MV-4-11 (cell line): Measurements from ENCODE around the gene SASS6.

Source experiments
- DNase-seq: peaks from one replicate; lab custom pipeline; 2025; lab: John Stamatoyannopoulos, UW

The SASS6 gene, protein sequence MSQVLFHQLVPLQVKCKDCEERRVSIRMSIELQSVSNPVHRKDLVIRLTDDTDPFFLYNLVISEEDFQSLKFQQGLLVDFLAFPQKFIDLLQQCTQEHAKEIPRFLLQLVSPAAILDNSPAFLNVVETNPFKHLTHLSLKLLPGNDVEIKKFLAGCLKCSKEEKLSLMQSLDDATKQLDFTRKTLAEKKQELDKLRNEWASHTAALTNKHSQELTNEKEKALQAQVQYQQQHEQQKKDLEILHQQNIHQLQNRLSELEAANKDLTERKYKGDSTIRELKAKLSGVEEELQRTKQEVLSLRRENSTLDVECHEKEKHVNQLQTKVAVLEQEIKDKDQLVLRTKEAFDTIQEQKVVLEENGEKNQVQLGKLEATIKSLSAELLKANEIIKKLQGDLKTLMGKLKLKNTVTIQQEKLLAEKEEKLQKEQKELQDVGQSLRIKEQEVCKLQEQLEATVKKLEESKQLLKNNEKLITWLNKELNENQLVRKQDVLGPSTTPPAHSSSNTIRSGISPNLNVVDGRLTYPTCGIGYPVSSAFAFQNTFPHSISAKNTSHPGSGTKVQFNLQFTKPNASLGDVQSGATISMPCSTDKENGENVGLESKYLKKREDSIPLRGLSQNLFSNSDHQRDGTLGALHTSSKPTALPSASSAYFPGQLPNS

GRCh38 chr1:100132566-100133477, at the start of gene SASS6, which contains the start of gene TRMT13:
Gene SASS6 (minus strand): TSS chr1:100132930. CDS start chr1:100132814, 116 bp downstream.
Gene TRMT13 (plus strand): TSS chr1:100133163. CDS start chr1:100133169, 6 bp downstream.
- DNase-seq = peak; percentile 98

- no peak for DNase-seq
These were observed 45.4 kb upstream of the SASS6 start, which contains the start of gene LRRC39 for GRCh38 chr1:100178091-100178490. Gene LRRC39 (minus strand): TSS chr1:100178256. CDS start chr1:100168516, 9,740 bp downstream.

GRCh38 chr1:100177295-100178041, 44.7 kb upstream of the SASS6 start:
- DNase-seq = no peak

GRCh38 chr1:100168051-100168450, 35.3 kb upstream of the SASS6 start:
- DNase-seq = no peak

DNA sequence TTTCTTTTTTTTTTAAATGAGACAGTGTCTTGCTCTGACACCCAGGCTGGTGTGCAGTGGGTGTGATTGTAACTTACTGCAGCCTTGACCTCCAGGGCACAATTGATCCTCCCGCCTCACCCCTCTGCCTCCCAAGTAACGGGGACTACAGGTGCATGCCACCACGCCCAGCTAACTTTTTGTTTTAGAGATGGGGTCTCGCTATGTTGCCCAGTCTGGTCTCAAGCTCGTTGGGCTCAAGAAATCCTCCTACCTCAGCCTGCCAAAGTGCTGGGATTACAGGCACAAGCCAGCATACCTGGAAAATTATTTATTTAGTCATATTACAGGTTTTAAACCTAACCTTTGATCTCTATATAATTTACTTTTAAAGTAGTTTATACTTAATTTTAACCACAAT, 32.0 kb upstream of the SASS6 start:
- no peak for DNase-seq

- DNase-seq = no peak
These were observed 31.5 kb upstream of the SASS6 start for GRCh38 chr1:100164216-100164615.

- no peak for DNase-seq
These were observed 30.2 kb upstream of the SASS6 start for GRCh38 chr1:100162881-100163280.

DNA sequence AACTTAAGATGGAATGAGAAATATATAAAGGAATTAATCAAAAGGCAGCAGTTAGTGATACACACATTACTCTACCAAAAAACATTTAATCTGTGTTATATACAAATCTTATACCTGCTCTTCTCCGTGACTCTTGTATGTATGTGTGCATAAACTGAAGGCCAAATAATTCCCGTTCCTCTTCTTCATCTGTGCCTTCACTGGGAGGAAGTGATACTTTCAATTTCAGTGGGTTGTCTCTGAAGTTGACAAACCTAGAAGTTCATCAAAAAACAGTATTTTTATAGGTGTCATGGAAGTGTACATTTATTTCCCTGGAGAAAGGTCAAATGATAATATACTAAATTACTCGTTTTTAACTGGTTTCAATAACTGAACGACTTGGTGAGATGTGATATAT, 19.5 kb upstream of the SASS6 start:
- peak; percentile 78 for DNase-seq

- DNase-seq = no peak
These were observed 18.9 kb upstream of the SASS6 start for GRCh38 chr1:100151679-100152078.

DNA sequence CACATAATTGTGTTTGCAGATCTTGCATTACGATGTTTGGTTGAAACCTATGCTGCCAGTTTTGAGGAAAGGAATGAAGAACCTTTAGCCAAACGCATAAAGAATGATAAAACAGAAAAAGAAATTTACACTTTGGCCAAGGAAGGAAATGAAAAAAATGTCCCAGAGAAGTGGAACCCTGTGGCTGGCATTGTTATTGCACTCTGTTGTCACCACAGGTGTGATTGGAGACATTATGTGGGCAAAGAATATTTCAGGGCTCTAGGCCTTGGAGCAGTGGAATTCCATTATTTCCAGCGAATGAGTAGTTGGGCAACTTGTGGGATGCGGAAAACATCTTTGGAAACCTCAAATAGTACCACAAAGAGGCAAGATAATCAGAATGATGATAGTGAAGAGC, 15.1 kb upstream of the SASS6 start:
- DNase-seq = no peak

GRCh38 chr1:100146958-100147357, 14.2 kb upstream of the SASS6 start:
- no peak for DNase-seq

DNA sequence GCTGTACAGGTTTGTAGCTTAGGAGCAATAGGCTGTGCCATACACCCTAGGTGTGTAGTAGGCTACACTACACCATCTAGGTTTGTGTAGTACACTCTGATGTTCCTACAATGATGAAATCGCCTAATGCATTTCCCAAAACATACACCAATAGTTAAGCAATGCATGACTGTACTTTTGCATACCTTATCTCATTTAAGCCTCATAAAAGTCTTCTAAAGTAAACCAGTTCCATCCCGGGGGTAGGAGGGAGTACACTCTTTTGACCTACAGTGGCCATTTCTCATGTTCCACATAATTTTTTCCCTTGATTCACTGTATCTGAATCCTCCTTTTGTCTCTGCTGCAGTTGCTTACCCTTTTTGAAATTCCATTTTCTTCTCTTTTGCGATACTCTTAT, 12.4 kb upstream of the SASS6 start:
- no peak for DNase-seq

- no peak for DNase-seq
These were observed 9.6 kb upstream of the SASS6 start for GRCh38 chr1:100142343-100142742.

DNA sequence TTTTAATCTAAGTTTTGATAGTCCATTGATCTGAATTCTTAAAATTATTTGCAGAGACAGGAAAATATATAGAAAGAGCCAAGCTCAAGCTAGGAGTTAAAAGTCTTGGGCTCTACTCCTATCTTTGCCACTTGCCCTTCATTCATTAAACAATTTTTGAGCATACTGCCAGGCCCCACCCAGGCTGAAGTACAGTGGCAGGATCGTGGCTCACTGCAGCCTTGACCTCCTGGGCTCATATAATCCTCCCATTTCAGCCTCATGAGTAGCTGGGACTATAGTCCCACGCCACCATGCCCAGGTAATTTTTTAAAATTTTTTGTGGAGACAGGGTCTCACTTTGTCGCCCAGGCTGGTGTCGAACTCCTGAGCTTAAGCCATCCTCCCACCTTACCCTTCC, 8.5 kb upstream of the SASS6 start:
- no peak for DNase-seq

- DNase-seq = no peak
These were observed 4.9 kb upstream of the SASS6 start for GRCh38 chr1:100137602-100138001.

GRCh38 chr1:100134872-100135271, 2.1 kb upstream of the SASS6 start:
- peak; percentile 1 for DNase-seq

GRCh38 chr1:100131623-100132022, 1.1 kb downstream of the SASS6 start:
- DNase-seq = no peak

GRCh38 chr1:100130552-100131077, 2.1 kb downstream of the SASS6 start:
- no peak for DNase-seq

- no peak for DNase-seq
These were observed 5.5 kb downstream of the SASS6 start for GRCh38 chr1:100127226-100127625.

- no peak for DNase-seq
These were observed 10.6 kb downstream of the SASS6 start for GRCh38 chr1:100122177-100122576.

DNA sequence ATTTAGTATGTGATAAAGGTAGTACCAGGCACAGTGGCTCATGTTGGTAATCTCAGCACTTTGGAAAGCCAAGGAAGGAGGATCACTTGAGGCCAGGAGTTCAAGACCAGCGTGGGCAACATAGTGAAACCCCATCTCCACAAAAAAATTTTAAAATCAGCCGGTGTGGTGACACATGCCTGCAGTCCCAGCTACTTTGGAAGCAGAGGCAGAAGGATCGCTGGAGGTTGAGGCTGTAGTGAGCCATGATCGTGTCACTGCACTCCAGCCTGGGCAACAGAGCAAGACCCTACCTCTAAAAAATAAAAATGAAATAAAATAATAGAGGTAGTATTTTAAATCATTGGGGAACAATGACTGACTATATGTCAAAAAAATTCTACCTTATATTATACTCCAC, 17.2 kb downstream of the SASS6 start:
- DNase-seq = no peak
